GM21423 (cell line): ENCODE results near the gene PHRF1.

Experiments
- ATAC-seq: cut with Tn5 transposase; IDR thresholded peaks from one replicate; pipeline ENCODE4 v1.9.1; 2021; ENCODE audit warnings: mild to moderate bottlenecking, moderate library complexity; ENCODE audit not compliant: unreplicated experiment

PHRF1 gene

DNA sequence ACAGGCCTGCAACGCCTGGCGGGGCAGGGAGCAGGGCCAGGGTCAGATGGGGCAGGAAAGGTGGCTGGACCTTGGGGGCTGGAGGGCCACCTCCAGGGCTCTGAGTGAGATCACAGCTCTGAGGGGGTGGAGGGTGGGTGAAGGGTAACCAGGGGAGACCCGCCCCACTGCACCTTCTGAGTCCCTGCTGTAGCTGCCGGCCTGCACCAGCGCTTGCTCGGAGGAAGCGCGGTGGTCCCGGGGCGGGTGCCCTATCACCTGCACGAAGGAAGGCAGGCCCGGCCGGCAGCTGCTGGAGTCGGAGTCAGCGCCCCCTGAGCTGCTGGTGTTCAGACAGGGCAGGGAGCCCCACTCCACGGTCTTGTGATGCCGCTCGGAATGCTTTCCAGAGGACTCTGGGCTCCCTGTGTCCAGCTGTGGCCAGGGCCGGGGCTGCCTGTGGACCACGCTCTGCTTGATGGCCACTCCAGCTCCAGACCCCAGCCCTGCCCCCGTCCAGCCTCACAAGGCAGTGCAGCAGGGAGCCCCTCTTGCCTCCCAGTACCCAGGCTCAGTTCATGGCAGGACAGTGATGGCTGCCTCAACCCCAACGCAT, 19.5 kb upstream of the PHRF1 start:
- no peak for ATAC-seq

DNA sequence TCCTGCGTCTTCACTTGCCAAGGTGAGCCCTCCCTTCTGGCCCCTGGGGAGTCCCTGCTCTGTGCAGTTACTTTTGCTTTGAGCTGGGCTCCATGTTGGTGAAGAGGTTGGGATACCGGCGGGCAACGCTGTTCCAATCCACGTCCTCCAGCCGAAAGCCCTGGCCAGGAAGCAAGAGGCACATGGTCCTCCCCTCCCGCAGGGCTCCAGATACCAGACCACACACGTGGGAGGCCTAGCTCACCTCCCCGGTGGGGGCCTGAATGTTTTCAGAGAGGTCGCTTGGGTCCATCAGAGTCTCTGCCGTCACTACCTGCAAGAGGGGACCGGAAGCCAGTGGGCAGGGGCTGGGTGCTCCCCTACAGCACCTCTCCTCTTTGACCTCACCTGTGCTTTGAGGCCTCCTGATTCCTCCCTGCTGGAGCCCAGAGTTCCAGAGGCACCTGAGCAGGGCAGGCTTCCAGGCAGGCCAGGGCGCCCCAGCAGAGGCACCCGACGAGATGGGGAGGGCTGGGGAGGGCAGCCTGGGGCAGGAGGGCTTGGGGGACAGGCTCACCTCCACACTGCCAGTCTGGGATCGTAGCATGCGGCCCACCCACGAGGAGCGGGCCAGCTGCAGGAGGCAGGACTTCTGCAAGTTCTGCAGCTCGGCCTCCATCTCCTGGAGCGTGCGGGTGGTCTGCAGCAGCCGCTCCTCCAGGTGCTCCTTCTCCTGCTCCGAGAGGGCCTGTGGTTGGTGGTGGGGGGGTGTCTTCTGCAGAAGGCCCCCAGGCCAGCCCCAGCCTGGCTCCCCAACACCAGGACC, 18.7 kb upstream of the PHRF1 start:
- no peak for ATAC-seq

DNA sequence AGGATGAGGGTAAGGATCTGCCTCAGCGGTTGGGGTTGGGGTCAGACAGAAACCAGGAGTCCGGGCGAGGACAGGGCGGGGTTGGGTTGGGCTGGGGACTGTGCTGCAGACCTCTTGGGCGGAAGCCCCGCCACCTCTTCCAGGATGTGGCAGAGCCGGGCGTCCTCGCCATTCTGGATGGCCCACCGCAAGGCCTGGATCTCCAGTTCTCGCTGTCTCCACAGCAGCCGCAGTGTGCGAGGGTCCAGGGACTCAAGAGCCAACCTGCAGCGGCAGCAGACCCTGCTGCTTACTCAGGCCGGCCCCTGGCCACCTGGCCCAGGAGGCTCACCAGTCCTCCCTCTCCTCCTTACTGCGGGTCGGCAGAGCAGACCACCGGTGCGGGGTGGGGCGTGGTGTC, 17.8 kb upstream of the PHRF1 start:
- no peak for ATAC-seq

DNA sequence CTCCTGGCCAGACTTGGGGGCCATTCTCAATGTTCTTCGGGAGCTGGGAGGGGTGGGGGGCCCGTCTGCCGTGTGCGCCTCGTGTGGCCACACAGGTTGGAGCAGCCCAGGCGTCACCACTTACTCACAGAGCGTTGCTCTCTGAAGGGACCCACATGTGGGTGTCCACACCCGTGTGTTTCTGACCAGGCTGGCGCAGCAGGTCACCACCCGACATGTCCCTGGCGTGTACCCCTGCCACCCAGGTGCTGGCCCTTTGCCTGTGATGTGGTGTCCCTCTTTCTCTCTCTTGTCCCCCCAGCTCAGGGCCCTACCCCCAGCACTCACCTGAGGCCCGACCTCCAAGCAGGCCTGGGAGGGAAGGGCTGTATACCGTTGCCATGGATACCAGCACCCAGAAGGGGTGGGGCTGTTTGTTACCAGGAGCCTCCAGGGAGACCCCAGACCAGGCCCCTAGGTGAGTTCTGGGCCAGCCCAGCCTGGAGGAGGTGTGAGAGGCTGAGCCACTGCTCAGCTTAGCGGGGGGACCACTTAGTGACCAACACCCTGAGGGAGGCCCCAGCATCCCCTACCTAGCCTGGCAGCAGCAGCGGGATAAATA, 17.1 kb upstream of the PHRF1 start:
- ATAC-seq, result no peak

DNA sequence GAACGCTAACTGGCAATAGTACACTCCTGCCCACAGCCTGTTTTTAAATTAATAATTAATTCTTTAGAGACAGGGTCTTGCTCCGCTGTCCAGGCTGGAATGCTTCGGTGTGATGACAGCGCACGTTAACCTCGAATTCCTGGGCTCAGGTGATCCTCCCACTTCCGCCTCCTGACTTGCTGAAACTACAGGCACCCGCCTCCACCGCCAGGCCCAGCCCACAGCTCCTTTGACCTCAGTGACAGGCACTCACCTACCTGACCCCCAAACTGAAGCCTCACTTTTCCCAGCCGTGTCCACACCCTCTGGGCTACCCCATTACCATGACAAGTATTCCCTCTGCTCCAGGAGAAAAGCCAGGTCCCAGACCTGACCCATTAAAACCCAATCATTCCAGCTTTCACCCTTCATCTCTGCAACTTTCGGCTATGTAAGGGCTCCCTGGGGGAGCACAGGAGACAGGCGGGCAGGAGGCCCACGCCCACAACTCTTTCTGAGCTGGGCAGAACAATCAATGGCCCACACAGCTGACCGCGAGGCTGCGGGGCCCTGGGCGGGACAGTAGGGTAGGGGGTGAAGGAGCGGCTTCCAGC, 16.5 kb upstream of the PHRF1 start:
- no peak for ATAC-seq

DNA sequence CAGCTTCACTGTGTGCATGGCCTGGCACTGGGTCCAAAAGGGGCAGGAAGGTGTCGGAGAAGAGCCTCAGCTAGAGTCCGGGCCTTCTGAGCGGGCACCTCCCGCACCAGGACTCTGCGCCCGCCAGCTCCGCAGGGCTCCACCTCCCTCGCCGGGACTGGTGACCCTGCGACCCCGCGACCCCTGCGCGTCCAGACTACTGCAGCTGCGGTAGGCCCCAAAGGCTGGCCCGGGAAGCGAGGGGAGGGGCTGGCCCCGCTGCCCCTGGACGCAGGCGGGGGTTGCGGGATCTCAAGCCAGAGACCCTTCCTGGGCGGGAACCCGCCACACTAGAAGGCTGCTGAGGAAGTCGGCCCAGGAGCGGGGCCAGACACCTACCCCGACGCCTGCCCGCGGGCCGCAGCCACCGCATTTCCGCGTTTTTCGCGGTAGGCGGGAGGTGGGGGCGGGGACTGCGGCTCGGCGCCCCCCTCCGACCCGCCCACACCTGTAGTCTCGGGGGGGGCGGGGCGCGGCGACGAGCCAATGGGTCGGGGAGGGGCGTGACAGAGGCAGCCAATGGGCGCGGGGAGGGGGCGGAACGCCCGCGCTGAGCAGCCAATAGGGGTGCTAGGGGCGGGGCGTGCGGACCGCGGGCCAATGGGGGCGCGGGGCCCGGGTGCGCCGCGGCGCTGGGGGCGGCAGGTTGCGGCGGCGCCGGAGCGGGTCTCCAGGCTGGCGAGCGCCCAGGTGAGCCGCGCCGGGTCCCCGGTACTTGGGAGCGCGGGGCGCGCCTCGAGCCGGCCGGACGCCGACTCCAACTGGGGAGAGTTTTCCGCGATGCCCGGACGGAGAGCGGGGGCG, 15.7 kb upstream of the PHRF1 start, which contains the start of the genes LMNTD2 and RASSF7:
LMNTD2 (minus strand) TSS at position 434 of the 843 bp plus-strand sequence; CDS start at position 412, 22 bp downstream.
RASSF7 (plus strand) TSS at position 666 of the 843 bp plus-strand sequence. CDS start 799 bp downstream, outside the sequence.
- peak; percentile 78 for ATAC-seq

DNA sequence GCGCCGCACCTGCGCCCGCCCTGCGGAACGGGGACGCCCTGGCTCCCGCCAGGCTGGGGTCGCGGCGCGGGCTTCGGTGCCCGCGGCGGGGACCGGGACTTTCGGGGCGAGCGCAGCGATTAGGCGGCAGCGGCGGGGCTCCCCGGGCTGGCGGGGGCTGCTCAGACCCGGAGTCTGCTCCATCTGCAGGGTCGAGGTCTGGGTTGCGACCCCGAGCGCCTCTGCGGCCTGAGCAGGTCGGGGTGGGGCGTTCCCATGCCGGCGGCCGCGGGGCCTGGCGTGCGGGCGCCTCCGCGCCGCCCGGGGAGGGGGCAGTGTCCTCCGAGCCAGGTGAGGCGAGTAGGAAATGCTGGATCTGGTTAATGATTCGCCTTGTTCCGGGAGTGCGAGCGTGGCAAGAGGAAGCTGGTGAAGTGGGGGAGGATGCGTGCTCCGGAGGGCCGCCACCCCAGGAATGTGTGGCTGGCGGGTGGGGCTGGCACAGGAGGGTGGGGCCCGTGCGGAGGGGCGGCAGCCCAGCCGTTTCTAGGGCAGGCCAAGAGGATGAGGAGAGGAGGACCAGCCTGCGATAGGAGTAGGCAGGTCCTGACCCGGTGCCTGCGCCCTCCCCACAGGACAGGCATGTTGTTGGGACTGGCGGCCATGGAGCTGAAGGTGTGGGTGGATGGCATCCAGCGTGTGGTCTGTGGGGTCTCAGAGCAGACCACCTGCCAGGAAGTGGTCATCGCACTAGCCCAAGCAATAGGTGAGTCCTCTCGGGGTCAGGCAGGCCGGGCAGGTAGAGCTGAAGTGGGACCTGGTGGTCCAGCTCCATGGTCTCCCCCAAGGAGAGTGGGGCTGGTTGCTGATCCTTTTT, 14.9 kb upstream of the PHRF1 start:
- peak; percentile 19 for ATAC-seq

DNA sequence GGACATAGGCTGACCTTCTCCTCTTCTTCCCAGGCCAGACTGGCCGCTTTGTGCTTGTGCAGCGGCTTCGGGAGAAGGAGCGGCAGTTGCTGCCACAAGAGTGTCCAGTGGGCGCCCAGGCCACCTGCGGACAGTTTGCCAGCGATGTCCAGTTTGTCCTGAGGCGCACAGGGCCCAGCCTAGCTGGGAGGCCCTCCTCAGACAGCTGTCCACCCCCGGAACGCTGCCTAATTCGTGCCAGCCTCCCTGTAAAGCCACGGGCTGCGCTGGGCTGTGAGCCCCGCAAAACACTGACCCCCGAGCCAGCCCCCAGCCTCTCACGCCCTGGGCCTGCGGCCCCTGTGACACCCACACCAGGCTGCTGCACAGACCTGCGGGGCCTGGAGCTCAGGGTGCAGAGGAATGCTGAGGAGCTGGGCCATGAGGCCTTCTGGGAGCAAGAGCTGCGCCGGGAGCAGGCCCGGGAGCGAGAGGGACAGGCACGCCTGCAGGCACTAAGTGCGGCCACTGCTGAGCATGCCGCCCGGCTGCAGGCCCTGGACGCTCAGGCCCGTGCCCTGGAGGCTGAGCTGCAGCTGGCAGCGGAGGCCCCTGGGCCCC, 14.1 kb upstream of the PHRF1 start:
- no peak for ATAC-seq

DNA sequence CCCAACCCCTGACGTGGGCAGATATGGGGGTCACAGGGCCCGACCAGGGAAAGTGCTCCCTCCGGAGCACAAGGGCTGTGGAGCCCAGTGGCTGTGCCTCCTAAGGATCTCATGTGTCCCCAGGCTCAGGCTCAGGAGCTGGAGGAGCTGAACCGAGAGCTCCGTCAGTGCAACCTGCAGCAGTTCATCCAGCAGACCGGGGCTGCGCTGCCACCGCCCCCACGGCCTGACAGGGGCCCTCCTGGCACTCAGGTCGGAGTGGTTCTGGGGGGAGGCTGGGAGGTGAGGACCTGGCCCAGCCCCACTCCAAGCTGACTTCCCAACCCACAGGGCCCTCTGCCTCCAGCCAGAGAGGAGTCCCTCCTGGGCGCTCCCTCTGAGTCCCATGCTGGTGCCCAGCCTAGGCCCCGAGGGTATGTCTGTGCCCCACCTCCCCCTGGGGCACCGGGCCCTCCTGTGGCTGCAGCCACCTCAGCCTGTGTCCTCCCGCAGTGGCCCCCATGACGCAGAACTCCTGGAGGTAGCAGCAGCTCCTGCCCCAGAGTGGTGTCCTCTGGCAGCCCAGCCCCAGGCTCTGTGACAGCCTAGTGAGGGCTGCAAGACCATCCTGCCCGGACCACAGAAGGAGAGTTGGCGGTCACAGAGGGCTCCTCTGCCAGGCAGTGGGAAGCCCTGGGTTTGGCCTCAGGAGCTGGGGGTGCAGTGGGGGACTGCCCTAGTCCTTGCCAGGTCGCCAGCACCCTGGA, 13.0 kb upstream of the PHRF1 start:
- no peak for ATAC-seq

DNA sequence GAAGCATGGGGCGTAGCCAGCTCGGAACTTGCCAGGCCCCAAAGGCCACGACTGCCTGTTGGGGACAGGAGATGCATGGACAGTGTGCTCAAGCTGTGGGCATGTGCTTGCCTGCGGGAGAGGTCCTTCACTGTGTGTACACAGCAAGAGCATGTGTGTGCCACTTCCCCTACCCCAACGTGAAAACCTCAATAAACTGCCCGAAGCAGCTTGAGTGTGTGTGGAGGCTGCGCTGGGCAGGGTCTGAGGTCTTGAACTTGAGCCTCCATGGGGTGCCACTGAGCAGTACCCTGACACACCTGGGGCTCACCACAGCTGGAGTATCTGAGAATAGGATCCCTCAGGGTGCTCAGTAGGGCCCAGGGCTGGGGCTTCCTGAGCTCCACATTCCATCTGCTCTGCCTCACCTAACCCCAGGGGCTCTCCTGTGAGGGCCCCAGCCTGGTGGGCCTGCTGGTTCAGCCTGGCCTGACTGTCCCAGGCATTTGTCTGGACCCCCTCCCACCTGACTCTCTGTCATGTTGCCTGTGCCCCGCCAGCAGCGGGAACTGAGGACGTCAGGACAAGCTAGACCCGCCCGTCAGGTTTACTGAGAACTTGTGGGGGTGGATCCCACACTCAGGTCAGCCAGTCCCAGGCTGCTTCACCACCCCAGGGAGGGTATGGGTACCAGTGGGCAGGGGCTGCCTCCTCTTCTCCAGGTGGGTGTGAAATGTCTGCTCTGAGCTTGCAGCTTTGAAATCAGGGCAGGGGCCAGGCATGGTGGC, 12.3 kb upstream of the PHRF1 start:
- no peak for ATAC-seq

DNA sequence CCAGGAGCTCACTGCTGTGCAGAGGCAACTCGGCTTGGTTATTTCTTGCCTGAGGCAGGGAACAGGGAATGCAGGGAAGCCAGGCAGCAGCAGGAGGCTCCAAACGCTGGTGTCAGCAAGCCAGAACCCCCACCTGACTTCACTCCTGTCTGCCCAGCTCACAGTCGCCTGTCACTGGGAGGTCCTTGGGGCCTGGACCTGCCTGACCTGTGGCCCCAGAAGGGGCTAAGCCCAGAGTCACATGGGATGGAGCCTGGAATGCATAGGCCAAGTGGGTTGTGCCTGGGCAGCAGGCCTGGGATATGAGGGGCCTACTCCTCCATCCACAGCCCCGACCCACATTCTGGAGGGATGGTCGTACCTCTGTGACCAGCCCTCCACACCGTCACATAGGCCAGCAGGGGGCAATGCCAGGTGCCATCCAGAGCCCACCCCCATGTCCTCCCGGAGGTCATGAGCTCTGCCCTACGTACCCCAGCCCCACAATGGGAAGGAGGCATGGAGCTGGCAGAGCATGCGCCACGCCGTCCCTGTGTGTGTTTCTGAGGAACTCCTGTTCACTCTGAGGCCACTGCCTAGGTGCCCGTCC, 10.3 kb upstream of the PHRF1 start:
- ATAC-seq, result no peak

DNA sequence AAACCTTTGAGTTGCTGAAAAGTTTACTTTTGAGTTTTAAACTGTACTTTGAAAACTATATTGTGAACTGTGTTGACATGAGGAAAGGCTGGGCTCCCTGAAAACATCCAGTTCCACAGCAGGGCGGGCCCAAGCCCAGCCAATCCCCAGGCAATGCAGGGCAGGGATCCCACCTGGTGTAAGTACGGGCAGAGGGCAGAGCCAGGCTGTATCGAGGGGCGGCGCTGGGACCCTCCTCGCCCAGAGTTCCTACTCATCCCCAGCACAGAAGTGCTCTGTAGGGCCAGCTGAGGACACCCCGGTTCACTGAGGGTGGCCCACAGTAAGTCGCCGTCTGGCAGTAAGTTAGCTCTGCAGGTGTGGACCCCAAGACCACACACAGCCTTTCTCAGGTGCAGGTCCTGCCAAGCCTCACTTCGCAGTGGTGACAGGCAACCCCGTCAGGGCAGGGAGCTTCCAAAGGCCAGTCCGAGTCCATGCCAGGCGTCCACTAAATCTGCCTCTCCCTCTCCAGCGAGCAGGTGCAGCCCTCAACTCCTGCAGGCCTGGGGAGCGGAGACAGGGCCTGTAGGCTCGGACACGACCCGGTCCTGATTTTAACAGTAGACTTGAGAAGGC, 9.2 kb upstream of the PHRF1 start:
- no peak for ATAC-seq

DNA sequence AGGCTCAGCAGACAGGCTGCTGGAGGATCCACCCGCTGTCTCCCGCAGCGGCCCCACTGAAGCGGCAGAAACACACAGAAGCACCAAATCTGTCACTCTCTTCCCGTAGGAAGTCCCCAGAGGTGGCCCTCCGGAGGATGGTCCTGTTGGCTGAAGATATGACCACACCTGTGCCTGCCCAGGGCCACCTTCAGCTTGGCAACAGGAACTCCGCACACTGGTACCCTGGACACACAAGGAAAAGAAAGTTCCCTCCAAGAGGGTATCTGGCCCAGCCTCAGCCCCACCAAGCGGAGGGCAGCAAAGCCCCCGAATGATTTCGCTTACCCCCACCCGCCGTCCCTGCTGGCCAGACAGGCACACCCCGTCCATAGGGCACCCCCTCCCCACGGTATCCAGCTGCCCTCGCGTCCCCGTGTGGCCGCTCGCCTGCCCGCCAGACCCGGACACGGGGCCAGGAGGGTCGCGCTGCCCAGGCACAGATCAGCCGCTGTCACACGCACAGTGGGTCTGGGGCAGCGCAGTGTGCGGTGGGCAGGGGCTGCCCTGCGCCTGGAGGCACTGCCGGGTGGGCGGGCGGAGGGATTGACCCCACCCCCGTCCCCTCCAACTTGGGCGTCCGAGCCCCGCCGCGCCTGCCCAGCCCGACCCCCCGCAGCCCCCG, 8.5 kb upstream of the PHRF1 start:
- ATAC-seq, result no peak

DNA sequence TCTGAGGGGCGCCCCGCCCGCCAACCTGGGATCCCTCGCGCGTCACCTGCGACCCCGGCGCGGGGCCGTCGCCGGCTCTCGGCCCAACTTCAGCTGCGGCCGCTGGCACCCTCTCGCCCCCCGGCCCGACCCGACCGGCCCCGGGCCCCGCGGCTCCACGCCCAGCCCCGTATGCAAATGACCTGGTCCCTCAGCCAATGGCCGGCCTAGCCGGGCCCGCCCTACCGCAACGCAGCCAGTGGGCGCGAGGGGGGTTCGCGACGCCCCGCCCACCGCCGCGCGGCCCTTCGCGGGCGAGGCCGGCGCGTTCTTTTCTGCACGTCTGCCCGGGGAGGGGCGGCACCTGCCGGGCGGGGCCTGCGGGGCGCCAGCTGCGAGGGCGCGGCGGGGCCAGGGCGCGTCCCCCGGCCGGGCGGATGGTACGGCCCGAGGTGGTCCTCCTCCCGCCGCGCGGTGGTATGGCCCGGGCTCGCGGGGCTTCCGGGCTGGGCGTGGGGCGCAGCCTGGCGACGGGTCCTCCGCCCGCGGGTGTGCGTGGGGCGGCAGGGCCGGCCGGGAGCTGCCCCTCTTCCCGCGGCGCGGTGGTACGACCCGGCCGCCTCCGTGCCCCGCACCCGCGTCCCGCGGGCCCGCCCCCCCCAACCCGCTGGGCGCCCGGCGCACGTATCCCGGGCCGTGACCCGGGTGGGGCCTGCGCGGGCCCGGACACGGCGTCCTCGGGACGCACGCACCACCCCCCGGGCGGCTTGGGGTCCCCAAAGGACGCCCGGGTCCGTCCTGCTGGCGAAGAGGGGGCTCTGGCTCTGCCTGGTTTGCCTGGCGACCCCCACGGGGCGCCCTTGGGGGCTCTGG, 7.7 kb upstream of the PHRF1 start:
- peak; percentile 81 for ATAC-seq

DNA sequence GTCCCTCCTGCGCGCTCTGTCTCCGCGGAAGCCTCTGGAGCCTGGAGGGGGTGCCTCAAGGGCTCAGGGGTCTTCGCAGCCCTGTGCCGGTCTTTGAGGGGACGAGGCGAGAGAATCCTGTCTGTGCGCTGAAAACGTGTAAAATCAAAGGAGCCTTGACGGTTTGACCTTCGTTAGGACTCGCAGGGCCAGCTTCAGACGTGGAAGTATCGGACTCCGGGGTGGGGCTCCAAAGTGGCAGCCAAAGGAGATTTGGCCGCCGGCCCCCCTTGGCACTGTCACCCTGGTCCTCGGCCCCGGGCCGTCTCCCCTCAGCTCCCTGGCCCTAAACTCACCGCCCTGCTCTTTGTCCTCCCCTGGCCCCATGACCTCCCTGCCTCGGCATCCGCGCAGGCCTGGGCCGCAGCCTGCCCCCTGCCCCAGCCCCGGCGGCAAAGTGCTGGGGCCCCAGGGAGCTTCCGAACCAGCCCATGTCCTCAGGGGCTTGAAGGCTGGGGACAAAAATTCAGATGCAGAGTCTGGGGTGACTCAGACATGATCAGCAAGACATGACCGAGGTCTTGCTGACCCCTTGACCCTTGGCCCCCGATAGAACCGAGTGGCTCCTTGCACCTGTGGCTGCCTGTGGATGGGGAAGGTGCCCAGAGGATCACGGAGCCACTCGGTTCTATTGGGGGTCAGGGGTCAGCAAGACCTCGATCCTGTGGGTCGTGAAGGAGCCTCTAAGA, 6.9 kb upstream of the PHRF1 start:
- no peak for ATAC-seq
